DMS 273 (cell line): ENCODE data around the gene SIX3.

Experiments
- DNase-seq: peaks from one replicate; lab custom pipeline; 2025; ENCODE audit not compliant: unreplicated experiment; lab: John Stamatoyannopoulos, UW

SIX3 gene

DNA sequence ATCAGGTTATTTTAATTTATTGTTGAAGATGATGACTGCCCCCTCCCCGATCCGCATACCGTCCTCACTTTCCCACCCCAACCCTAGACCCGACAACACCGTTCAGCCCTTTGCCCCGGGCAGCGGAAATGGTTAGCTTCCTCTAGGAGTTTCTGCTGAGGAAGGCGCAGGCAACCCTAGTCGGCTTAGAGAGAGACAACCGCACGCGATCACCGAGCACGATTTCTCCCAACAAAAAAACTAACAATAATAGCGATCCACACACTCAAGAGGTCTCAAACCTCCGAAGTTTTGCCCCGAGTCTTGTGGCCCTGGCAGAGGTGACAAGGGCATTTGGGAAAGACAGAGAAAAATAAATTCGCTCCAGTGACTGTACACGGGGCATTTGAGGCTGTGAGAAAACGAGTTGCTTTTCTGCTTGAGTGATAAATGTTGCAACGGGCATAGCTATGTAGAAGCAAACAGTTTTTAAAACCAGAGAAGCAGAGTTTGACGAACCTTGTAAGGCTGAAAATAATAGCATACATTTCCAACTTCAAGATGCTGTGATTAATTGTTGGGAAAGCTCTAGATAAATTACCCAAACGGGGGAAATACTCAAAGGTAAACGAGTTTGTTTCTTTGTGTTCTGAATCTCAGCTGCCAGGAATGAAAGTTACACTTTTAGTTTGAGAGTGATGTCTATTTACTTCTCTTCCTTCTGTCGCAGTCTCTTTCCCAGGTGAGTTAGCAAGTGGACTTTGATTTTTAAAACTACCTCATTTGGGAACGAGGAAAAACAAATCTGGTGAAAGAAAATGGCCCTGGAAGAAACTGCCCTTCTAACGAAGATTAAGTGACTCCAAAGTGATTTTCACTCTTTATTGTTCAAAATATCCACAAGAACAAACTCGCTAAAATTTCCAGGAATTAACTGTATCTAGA, 11.0 kb upstream of the SIX3 start:
- no peak for DNase-seq

DNA sequence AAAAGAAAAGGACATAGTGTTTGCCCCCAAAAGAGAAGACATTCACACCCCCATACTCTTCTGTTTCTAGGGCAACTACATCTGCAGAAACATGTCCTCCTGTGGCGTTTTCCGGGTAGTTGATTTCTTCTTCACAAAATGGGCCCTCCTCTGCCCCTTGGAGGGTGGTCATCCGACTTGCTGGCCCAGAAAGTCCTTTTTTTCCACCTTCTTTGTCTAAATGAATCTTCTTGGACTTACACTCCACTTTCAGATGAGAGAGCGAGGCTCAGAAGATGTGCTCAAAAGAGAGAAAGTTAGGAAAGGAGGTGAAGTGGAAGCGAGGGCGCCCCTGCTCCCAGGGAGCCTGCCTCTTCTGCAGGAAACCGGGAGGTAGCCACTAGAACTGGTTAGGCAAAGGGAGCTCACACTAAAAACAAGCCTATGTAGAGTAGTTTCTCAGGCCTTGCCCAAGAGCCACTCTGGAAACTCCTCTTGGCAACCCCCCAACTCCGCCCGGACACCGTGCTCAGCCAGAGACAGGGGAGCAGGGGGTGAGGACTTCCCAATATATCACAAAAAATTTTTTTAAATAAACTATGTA, 10.2 kb upstream of the SIX3 start:
- DNase-seq = no peak

DNA sequence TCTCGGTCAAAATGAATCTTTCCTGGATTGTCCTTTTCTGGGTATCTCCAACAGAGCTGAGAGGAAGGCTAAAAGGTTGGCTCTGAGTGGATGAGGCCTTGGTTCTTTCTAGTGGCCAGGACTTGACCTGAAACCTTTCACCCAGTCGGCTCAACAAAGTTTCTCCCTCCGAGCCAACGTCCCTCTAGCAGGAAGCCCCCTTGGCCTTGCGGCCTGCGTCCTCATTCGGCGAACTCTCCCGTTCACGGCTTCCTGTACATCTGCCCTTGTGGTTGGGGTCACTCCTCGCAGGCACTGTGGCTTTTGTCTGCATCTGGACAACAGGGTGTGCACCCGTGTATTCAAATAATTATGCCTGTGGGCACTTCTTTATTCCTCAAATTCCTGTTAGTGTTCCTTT, 9.4 kb upstream of the SIX3 start:
- DNase-seq = no peak

DNA sequence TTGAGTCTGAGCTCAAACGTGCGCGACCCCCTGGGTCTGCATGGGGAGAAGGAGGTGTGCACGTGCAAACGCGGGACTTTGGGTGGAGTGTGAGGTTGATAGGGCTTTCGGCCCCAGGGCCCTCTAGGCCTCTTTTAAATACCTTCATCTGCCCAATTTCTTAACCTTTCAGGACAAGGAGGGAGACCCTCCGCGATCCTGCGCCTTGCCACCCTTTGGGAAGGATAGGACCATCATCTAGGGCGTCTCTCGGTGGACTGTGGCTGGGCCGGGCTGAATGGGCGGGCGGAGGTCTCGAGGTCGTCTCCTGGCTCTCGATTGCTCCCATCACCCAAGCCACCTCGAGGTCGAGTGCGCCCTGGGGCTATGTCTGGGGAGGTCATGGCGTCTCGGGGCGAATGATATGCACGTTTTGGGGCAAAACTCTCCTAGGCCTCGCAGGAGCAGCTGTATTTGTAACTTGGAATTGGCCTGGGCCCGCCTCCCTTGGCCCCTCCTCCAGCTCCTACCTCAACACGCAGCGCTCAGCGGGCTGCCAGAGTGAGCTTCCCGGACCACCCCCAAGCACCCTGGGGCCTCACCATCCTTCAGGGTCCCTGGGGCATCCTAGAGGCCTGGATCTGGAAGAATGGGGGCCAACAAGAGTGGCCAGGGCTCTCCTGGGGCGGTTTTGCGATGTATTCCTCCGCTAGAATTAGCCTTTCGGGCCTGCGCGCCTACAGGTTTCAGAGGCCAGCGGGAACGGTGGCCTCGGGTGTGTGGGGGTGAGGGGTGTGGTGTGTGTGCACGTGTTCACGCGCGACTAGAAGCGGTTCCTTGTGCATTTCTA, 8.7 kb upstream of the SIX3 start:
- no peak for DNase-seq

- no peak for DNase-seq
These were observed 8.0 kb upstream of the SIX3 start for GRCh38 chr2:44933434-44933951.

DNA sequence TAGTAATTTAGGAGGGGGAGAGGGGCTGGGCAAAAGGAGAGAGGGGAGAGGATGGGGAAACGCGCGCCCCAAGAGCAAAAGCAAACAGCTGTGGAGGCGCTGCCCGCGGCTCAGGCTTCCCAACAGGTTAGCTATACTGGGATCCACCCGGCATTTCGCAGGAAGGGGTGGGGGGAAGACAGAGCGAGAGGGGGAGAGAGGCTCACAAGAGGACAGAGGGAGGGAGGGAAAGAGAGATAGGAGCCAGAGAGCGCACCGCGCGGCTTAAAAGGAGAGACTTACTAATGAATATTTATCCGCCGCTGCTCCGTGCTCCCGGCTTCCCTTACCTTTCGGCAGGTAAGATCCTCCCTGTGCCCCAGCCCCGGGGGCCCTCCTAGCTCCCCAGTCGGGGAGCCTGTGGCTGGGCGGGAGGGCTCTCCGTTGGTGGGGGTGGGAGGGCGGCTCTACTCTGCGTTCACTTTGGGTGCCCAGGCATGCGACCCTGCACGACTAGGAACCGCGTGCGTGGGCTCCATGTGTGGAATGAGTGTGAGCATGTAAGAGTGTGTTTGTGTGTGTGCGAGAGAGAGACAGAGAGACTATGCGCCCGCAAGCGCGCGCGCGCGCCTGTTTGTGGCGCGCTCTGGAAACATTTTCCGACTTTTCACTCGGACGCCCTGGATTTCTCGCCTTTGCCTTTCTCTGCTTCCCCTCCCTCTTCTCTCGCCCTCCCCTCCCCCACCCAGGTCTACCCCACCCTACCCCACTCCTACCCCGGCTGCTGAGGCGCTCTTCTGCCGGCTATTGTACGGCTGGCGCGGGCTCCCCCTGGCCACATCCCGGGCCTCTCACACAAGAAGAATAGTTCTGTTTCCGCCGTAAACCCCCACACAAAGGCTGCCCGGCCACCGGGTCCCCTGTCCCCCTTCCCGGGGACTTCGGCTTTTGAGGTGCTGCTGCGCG, 7.2 kb upstream of the SIX3 start:
- DNase-seq = peak; percentile 67

DNA sequence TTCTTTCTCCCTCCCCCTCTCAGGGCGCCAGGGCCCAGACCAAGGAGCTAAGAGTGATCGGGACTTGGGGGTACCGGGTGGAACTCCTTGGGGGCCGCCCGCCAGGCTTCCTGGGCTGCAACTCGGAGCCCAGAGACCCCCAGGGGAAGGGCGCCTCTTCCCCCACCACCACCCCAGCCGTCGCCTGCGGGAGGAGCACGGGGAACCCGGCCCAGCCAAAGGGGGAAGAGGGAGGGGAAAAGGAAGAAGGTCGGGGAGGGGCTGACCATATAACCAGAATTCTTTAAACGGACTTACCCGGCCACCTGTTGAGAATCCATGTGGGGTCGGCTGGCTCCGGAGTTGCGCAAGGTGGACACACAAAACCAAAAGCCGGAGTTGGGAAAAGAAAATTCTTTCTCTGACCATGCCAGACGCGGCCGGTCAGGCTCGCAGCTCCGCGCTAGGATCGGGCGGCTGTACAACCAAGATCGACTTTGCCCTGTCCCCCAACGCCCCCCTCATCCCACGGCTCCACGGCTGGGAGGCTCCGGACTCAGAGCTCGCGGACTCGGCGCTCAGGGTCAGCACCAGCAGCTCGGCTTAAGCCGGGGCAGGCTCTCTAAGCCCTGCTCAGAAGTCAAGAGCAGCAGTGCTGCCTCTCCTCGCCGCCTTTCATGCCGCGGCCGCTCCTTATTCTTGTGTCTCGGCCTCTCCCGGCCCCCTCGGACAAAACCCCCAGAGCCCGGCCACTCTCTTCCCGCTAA, 6.3 kb upstream of the SIX3 start:
- peak; percentile 62 for DNase-seq

DNA sequence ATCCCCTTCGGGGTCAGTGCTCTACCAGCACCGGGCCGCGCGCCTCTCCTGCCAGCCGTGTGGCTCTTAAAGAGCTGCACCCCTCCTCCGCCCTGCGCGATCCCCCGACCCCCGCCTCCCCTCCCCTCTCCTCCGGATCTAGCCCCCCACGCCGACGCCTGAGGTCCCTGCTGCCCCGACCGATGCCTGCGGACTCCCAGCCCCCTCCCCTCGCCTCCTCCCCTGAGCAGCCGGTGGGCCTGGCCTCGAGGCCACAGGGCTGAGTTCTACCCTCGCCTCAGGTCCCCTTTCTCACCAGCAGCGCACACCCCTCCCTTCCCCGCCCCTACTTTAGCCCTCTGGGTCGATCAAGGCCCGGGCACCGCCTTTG, 5.8 kb upstream of the SIX3 start:
- no peak for DNase-seq

DNA sequence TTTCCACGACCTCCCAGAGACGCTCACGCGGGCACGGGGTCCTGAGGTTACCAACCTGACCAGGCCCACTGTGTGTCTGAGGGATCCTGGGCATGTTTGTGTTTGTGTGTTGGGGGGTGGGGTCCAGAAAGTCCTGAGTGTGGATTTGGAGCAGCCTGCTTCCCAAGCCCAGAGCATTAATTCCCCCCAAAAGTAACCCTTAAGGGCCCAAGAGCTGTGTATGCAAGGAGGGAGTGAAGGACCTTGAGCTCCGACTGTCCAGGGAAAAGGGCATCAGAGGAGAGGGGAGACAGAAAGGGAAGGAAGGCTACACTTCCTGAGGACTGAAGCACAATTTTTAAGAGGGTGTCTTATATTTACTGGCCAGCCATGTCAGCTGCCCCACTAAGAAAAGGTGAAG, 5.2 kb upstream of the SIX3 start:
- no peak for DNase-seq

GRCh38 chr2:44936715-44937687, 4.5 kb upstream of the SIX3 start:
- DNase-seq = no peak

DNA sequence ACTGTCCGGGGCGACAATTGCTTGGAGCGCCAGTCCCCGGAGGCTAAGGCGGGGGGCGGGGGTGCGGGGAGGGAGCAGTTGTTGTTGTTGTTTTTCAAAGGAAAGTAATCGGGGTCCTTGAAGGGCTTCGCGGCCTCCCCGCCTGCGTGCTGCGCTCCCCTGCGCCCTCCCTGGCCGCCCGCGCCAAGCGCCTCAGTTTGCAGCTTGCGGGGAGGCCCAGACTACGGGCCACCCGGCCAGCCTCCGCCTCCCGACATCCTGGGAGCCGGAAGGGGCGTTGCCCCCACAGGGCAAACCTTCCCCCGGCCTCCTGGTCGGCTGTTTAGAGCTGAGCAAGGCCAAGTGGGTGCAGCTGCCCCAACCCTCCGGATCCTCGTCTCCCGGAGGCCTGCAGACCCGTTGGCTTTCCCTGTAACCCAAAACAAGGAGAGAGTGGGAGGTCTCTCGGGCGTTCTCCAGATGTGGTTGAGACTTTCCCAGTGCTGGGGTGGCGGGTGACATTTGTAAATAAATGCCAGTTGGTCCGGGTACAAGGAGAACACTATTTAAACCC, 3.7 kb upstream of the SIX3 start:
- no peak for DNase-seq

GRCh38 chr2:44938287-44939105, 3.0 kb upstream of the SIX3 start:
- peak; percentile 32 for DNase-seq

DNA sequence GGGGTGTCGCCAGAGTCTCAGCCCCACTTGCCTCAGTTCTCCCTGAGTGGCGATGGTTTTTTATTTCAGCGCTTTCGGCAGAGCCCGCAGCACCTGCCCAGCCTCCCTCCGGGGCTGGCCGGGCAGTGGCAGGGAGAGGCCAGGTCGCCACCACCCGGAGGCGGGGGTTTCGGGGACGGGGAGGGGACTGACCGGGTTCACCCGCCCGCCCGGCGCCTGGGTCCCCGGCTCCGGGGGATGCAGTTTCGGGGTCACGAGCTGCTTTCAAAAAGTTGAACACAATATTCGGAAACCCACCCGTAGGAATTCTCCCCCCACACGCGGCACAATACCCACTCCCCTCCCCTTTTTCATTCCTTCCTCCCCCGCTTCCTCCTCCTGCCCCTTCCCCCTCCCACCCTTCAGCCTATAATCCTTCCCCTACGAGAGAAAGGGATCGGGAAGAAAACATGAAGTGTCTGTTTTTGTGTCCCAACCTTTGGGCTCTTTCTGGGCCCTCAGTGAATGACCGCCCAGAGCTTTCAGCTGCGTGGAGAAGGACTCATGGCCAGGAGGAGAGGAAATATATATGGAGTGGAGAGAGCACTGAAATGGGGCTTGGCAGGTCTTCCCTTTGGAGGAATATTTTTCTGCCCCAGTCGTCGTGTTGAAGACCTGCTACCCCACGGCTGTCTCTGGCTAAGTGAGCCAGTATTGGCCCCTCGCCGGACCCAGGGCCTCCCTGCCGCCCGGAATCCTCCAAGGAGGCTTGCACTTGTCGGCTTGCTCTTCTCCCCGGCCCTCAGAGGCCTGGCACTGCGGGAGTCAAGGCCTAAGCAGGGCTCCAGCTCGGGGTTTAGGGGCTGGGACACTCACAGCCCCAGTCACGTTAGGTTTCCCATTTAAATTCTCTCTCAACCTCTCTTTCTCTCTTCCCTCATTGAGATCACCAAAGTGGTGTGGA, 2.1 kb upstream of the SIX3 start:
- no peak for DNase-seq

- DNase-seq = no peak
These were observed 1.4 kb upstream of the SIX3 start for GRCh38 chr2:44940049-44940494.

GRCh38 chr2:44940732-44941464, 604 bp upstream of the SIX3 start:
- no peak for DNase-seq
